Endothelial cell of umbilical vein (primary cell): Measurements from ENCODE around the gene DIAPH2. TPM values are rescaled to one million over a fixed set of nuclear protein-coding genes. Genes with fewer than 3 reads are reported as not detected.

Experiments
- BruUV-seq: library from RNA; stranded (reverse); fragments of 400-500 nt; replicated peaks from 2 replicates; lab custom pipeline; 2021; lab: Mats Ljungman, UMichigan
- CTCF ChIA-PET: fragments of 300-600, 350-600 bp; sonication (Branson Sonifier 250); formaldehyde crosslinking; loops from one replicate; lab custom pipeline; 2021; ENCODE audit warnings: antibody characterized with exemption, inconsistent platforms; lab: Charles Lee
- POLR2A ChIA-PET: fragments of 300-600, 350-600 bp; sonication (Branson Sonifier 250); formaldehyde crosslinking; loops from one replicate; lab custom pipeline; 2021; ENCODE audit warnings: antibody characterized with exemption, inconsistent platforms; lab: Charles Lee
- DNase-seq: peaks from one replicate; pipeline ENCODE4 v3.0.0-alpha.2; 2011; ENCODE audit warnings: low read depth, low spot score
- FAIRE-seq: peaks from 2 replicates; lab custom pipeline; 2011; peaks lifted over from hg19 to GRCh38; lab: Jason Lieb, UNC
- H2AFZ ChIP-seq: 2 replicates; pipeline ENCODE4 v1.6.0; 2012; ENCODE audit warnings: low read depth, low read length, control low read depth, inconsistent platforms
- H3K27ac ChIP-seq: 2 replicates; pipeline ENCODE4 v1.5.1; 2011; ENCODE audit warnings: low read depth, mild to moderate bottlenecking, control low read depth, low read length, moderate library complexity; ENCODE audit not compliant: insufficient read depth
- H3K27me3 ChIP-seq, 2 experiments: 2 replicates each; pipeline versions ENCODE4 v1.6.0 to v1.6.1; 2011; ENCODE audit warnings: low read length in 2 of 2, mixed read lengths in 1 of 2; ENCODE audit not compliant: control insufficient read depth in 2 of 2, insufficient read depth in 2 of 2
- H3K36me3 ChIP-seq, 2 experiments: 2 replicates in 1 of 2; 3 replicates in 1 of 2; pipeline ENCODE4 v1.5.1; 2011; ENCODE audit warnings: low read length in 2 of 2, mild to moderate bottlenecking in 1 of 2, moderate library complexity in 1 of 2; ENCODE audit not compliant: control insufficient read depth in 2 of 2, insufficient read depth in 2 of 2; ENCODE audit errors: extremely low read depth in 1 of 2
- H3K4me1 ChIP-seq: 3 replicates; pipeline ENCODE4 v1.5.1; 2011; ENCODE audit warnings: mild to moderate bottlenecking, low read length; ENCODE audit not compliant: control insufficient read depth, insufficient read depth; ENCODE audit errors: extremely low read depth
- H3K4me2 ChIP-seq: 2 replicates; pipeline ENCODE4 v1.6.1; 2011; ENCODE audit warnings: low read length, control low read depth, mixed read lengths; ENCODE audit not compliant: insufficient read depth
- H3K4me3 ChIP-seq, 3 experiments: fragments of 200-600 bp in 1 of 3; sonication (generic), shearing (Covaris generic) in 1 of 3; replicated peaks in 1 of 3; 2 replicates each; pipeline ENCODE4 v1.5.1; 2011 to 2016; ENCODE audit warnings: control low read depth in 3 of 3, low read length in 3 of 3, mild to moderate bottlenecking in 2 of 3, inconsistent platforms in 1 of 3, low read depth in 1 of 3, moderate library complexity in 1 of 3; ENCODE audit not compliant: insufficient read depth in 1 of 3
- H3K79me2 ChIP-seq: 2 replicates; pipeline ENCODE4 v1.6.0; 2012; ENCODE audit warnings: low read length, inconsistent platforms; ENCODE audit not compliant: control insufficient read depth, insufficient read depth
- H3K9ac ChIP-seq: replicated peaks from 2 replicates; pipeline ENCODE3; 2011; ENCODE audit warnings: low read length, control low read depth; ENCODE audit not compliant: insufficient read depth; ENCODE audit errors: extremely low read depth
- H3K9me1 ChIP-seq: replicated peaks from 3 replicates; pipeline ENCODE4 v1.6.0; 2011; ENCODE audit warnings: mild to moderate bottlenecking, low read length; ENCODE audit not compliant: control insufficient read depth, insufficient read depth; ENCODE audit errors: extremely low read depth
- H3K9me3 ChIP-seq: replicated peaks from 2 replicates; pipeline ENCODE4 v1.5.1; 2012; ENCODE audit warnings: low read length, inconsistent platforms; ENCODE audit not compliant: control insufficient read depth, insufficient read depth
- H4K20me1 ChIP-seq: replicated peaks from 2 replicates; pipeline ENCODE3; 2011; ENCODE audit warnings: mild to moderate bottlenecking, low read length; ENCODE audit not compliant: control insufficient read depth, insufficient read depth; ENCODE audit errors: extremely low read depth
- EZH2 ChIP-seq: IDR thresholded peaks from 2 replicates; pipeline ENCODE4 v1.6.1; 2012; ENCODE audit warnings: borderline replicate concordance, low read depth, mild to moderate bottlenecking, moderate library complexity, low read length, inconsistent platforms; ENCODE audit not compliant: severe bottlenecking
- FOS ChIP-seq: IDR thresholded peaks from 2 replicates; pipeline ENCODE4 v1.6.1; 2011; ENCODE audit warnings: mild to moderate bottlenecking, low read length, moderate library complexity, borderline replicate concordance; ENCODE audit not compliant: insufficient read depth
- GATA2 ChIP-seq: IDR thresholded peaks from 2 replicates; pipeline ENCODE4 v1.7.0; 2011; ENCODE audit warnings: low read depth, mild to moderate bottlenecking, moderate library complexity, mixed read lengths, low read length; ENCODE audit not compliant: insufficient read length, insufficient read depth
- JUN ChIP-seq: IDR thresholded peaks from 2 replicates; pipeline ENCODE4 v1.6.1; 2011; ENCODE audit warnings: borderline replicate concordance, low read depth; ENCODE audit not compliant: insufficient read length, insufficient read depth
- MAX ChIP-seq: IDR thresholded peaks from 2 replicates; pipeline ENCODE4 v1.6.1; 2011; ENCODE audit not compliant: insufficient read depth, insufficient read length
- MYC ChIP-seq: IDR thresholded peaks from one replicate; pipeline ENCODE4 v1.6.1; 2011; ENCODE audit warnings: mild to moderate bottlenecking, low read depth, low read length
- POLR2A ChIP-seq: IDR thresholded peaks from 2 replicates; pipeline ENCODE4 v1.6.1; 2012; ENCODE audit warnings: low read depth, mild to moderate bottlenecking, control low read depth, low read length
- POLR2AphosphoS5 ChIP-seq: IDR thresholded peaks from 2 replicates; pipeline ENCODE4 v1.6.1; 2012; ENCODE audit warnings: low read depth, mild to moderate bottlenecking, control low read depth, low read length, moderate library complexity; ENCODE audit not compliant: insufficient read depth
- dilution Hi-C: fragments of 300-500 bp; cut with MboI; formaldehyde crosslinking; loops from one replicate; pipeline ENCODE4 v1.15.0; 2019; ENCODE audit warnings: low sequenced_read_pairs; ENCODE audit not compliant: extremely low pct_ligation_motif_present
- intact Hi-C: fragments of 100-400 bp; cut with micrococcal nuclease; formaldehyde crosslinking; loops from one replicate; pipeline ENCODE4 v1.10.0; 2022
- polyA plus RNA-seq, 4 experiments: library from polyadenylated mRNA; depleted of rRNA in 3 of 4; stranded (reverse) in 3 of 4; unstranded in 1 of 4; fragments of >200 nt; gene quantifications; 2 replicates each; pipeline versions ENCODE4 v1.2.1 to v1.2.3, GENCODE V29; 2011 to 2012; ENCODE audit warnings: missing spikeins in 1 of 4
- total RNA-seq: library from RNA; stranded (reverse); gene quantifications from 2 replicates; pipeline ENCODE4 v1.2.3, GENCODE V29; 2021
- TF ChIP-seq, protein P1 (sequence below), 2 donors: IDR thresholded peaks; 1 replicate in 1 of 2; 2 replicates in 1 of 2; pipeline ENCODE4 v1.5.1; 2011; ENCODE audit warnings: low read length in 2 of 2, mild to moderate bottlenecking in 2 of 2, moderate library complexity in 2 of 2, control low read depth in 1 of 2, inconsistent platforms in 1 of 2, low read depth in 1 of 2; ENCODE audit not compliant: insufficient read depth in 1 of 2; ENCODE audit errors: extremely low read depth in 1 of 2

DIAPH2 gene
- total and polyA plus RNA-seq, 2 donors (not counting 3 experiments of a cell fraction or from before 2014, with no cell fraction given): 3.0 to 30.0 TPM

DNA sequence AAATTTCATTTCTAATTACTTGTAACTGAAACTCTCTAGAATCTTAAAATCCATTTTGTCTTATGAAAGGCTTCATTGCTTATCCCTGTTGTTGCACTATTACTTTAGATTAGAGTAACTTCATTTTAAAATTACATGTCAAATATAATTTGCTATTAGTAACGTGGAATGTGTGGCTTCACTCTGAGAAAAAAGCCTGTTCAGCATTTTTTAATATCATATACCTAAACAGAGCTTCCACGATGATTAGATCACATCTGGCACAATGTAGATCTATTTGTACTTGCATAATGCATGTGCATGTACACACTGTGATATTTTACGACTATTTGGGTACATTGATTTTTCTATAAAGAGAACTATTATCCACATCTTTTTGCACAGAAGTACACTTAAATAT, 847.2 kb downstream of the DIAPH2 start:
- no peaks in the 10 kb centered on the region for H4K20me1 ChIP-seq
- H3K36me3 ChIP-seq: no peaks in the 10 kb centered on the region
- H3K4me2 ChIP-seq: no peak overlapping the region
- no peak overlapping the region for H2AFZ ChIP-seq
- no peak overlapping the region for H3K27ac ChIP-seq
- CTCF ChIA-PET: no interaction called here
- DNase-seq (no peak), FAIRE-seq (no peak)
- no peaks in the 10 kb centered on the region for H3K27me3 ChIP-seq
- H3K4me3 ChIP-seq: no peak overlapping the region
- no peaks in the 10 kb centered on the region for H3K9me1 ChIP-seq
- no peak overlapping the region for H3K9ac ChIP-seq
- dilution Hi-C loops (no loop called here), intact Hi-C loops (loop anchor here (2.0 kb wide), 1 partner anchor 153 kb away; no protein-coding TSS in a partner anchor)
- H3K9me3 ChIP-seq: peaks cover 2% of the 10 kb centered on the region
- H3K79me2 ChIP-seq: no peaks in the 10 kb centered on the region
- TF ChIP-seq MAX (no peak), POLR2AphosphoS5 (no peak), FOS (no peak), MYC (no peak), JUN (no peak), POLR2A (no peak), EZH2 (no peak), GATA2 (no peak)
- TF ChIP-seq, protein P1, sequence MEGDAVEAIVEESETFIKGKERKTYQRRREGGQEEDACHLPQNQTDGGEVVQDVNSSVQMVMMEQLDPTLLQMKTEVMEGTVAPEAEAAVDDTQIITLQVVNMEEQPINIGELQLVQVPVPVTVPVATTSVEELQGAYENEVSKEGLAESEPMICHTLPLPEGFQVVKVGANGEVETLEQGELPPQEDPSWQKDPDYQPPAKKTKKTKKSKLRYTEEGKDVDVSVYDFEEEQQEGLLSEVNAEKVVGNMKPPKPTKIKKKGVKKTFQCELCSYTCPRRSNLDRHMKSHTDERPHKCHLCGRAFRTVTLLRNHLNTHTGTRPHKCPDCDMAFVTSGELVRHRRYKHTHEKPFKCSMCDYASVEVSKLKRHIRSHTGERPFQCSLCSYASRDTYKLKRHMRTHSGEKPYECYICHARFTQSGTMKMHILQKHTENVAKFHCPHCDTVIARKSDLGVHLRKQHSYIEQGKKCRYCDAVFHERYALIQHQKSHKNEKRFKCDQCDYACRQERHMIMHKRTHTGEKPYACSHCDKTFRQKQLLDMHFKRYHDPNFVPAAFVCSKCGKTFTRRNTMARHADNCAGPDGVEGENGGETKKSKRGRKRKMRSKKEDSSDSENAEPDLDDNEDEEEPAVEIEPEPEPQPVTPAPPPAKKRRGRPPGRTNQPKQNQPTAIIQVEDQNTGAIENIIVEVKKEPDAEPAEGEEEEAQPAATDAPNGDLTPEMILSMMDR (IDR thresholded peaks at IDR 0.05; ENCODE audit: extremely low read depth in 1 of 2, insufficient read depth in 1 of 2, low read depth in 1 of 2, low read length in 2 of 2): no peak
- H3K4me1 ChIP-seq: peaks cover 15% of the 10 kb centered on the region
- no TSS peak for BruUV-seq
- POLR2A ChIA-PET: no interaction called here
